ENCODE results near the gene RAB25.
"Not testable (repeated sequence)": the region's sequence is repeated elsewhere in the genome, so short reads cannot be mapped to it uniquely, and the experiment has no call there.

RAB25 gene

DNA sequence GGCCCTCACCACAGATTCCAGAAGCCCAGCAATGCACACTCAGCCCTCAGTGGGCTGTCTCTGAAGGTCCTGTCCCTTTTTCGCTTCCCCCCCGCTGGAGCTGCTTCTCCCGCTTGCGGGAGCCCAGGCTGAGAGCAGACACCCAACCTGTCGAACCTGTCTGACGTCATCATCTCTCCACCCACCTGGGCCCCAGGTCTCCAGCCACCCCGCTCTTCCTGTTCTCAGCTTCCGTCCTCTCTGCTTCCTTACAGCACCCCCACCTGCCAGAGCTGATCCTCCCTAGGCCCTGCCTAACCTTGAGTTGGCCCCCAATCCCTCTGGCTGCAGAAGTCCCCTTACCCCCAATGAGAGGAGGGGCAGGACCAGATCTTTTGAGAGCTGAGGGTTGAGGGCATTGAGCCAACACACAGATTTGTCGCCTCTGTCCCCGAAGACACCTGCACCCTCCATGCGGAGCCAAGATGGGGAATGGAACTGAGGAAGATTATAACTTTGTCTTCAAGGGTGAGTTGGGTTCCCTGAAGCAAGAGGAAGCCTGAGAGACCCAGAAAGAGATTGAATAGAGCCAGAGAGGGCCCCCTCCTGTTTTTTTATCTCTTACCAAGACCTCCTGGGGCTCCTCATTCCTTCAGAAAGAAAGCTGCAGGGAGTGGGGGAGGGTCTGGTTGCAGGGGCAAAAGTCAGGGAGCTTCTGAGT, at the start of gene RAB25:
Gene RAB25, plus strand, starts transcription at position 224 of the 700 bp plus-strand sequence. Its CDS starts 241 bp downstream, at position 465.
- Mint-ChIP-seq H3K9me3 (no peaks in the 10 kb centered on the region), H3K27me3 (ENCODE audit: low read depth) (no peaks in the 10 kb centered on the region), H3K4me1 (ENCODE audit: low read depth) (peaks cover 9% of the 10 kb centered on the region), H3K4me3 (no peak within 1 kb of the TSS), H3K27ac (no peak within 1 kb of the TSS), H3K36me3 (ENCODE audit: low read depth) (peaks cover 5% of the 10 kb centered on the region)

DNA sequence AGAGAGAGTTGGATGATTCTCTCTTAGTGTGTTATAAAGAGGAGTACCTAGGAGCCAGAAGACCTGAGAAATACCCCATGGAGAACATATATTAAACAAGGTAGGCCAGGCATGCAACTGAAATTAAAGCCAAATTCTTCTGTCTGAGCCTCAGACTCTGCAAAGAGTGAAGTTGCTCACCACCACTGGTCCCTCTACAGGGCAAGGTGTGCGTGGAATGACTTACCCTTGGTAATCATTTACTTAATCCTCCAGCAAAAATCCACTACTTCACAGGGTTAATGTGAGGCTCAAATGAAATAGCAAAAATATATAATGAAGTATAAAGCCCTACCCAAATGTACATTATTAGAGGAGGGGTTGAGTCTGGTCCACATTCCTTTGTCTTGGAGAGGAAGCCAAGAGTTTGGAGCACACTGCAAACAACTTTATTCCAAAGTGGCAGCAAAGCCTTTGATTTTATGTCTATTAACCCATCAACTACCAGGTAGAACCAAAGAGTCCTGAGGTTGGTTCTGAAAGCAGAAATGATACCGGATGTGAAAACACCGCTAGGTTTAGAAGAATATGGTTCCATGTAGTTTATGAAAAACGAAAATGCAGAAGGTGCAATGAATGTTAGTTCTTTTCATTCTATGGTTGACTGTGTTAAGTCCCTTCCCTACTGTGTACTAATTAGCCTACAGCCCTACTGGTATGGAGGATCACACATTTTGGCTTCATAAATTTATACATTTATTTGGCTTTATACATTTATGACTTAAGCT, 48.7 kb upstream of the RAB25 start:
- H3K36me3 Mint-ChIP-seq (ENCODE audit: low read depth), result peaks cover 54% of the 10 kb centered on the region
- H3K27me3 Mint-ChIP-seq (ENCODE audit: low read depth), result no peaks in the 10 kb centered on the region
- H3K9me3 Mint-ChIP-seq, result no peaks in the 10 kb centered on the region
- H3K27ac Mint-ChIP-seq, result no peak overlapping the region
- no peak overlapping the region for H3K4me3 Mint-ChIP-seq
- H3K4me1 Mint-ChIP-seq (ENCODE audit: low read depth), result peaks cover 19% of the 10 kb centered on the region

DNA sequence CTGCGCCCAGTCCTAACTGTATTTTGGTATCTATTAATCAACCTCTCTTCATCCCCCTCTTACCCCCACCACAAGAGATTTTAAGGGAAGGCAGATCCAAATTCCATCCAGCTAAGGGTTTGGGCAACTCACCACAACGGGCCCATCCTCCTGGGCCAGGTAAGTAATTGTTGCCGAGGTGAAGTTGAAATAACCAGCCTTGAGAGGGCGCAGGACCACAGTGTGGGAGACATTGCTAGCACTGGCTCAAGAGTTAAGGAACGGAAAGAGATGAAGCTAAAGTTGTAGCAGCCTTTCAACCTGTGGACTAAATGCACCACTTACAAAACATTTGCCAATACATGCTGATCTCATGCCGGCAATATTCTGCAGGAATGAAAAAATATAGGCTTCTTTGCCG, 46.1 kb upstream of the RAB25 start:
- Mint-ChIP-seq H3K27ac (no peak overlapping the region), H3K4me3 (no peak overlapping the region), H3K4me1 (ENCODE audit: low read depth) (peaks cover 24% of the 10 kb centered on the region), H3K36me3 (ENCODE audit: low read depth) (peaks cover 57% of the 10 kb centered on the region), H3K27me3 (ENCODE audit: low read depth) (no peaks in the 10 kb centered on the region), H3K9me3 (no peaks in the 10 kb centered on the region)

DNA sequence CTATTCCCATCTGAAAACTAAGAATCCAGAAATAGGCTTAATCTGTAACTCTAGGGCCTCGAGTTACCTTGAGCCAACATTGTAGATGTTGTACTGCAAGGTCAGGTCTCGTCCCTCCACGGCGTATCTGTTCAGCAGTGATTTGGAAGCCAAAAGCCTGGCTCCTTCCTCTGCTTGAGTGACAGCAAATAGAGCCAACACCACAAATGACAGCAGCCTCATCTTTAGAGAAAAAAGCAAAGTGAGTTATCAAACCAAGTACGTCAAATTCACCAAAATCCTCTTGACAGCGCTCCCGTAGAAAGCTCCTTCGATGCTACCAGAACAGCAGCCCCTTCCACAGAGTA, 41.0 kb upstream of the RAB25 start:
- H3K27me3 Mint-ChIP-seq (ENCODE audit: low read depth), result peaks cover 5% of the 10 kb centered on the region
- H3K4me1 Mint-ChIP-seq (ENCODE audit: low read depth), result peaks cover 22% of the 10 kb centered on the region
- H3K9me3 Mint-ChIP-seq, result no peaks in the 10 kb centered on the region
- H3K27ac Mint-ChIP-seq, result peak overlapping the region; percentile 84
- peak overlapping the region; percentile 91 for H3K4me3 Mint-ChIP-seq
- peaks cover 25% of the 10 kb centered on the region for H3K36me3 Mint-ChIP-seq (ENCODE audit: low read depth)

DNA sequence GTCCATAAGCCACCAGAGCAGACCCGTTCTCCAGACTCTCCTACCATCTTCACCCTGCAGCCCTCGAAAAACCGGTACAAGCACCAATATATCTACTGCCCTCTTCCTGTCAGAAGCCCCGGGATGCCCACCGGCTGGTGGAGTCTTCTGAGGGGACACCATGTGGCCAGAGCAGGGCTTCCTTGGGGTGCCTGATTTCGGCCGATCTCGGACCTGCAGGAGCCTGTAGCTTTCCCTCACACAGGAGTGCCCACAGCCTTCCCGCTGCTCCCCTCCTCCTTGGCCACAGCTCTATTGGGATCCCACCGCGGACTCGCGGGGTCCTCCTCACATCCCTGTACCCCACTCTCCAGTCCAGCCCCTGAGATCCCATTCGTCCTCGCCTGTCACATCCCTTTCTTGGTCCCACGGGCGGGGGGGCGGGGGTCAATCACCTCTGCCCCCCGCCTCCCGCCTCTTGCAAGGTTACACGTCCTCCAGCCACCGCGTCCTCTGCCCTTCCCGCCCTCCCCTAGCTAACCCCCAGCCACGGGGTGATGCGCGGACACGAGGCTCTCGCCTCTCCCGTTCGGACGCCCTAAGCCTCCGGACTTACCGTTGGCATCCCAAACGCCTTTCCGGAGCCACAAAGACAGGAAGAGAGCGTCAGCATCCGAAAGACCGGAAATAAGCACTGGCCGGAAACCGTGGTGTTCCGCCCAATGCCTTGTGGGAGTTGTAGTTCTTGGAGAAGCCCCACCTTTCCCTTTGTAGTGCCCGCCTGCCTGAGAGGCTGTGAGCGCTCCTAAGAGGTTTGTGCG, 40.5 kb upstream of the RAB25 start, which contains the start of gene SSR2:
Gene SSR2, minus strand, starts transcription at position 659 of the 800 bp plus-strand sequence. CDS start 784 bp downstream, outside the sequence.
- Mint-ChIP-seq H3K27ac (peak within 1 kb of the TSS; percentile 94), H3K9me3 (no peaks in the 10 kb centered on the region), H3K27me3 (ENCODE audit: low read depth) (peaks cover 9% of the 10 kb centered on the region), H3K4me1 (ENCODE audit: low read depth) (peaks cover 22% of the 10 kb centered on the region), H3K4me3 (peak within 1 kb of the TSS; percentile 91), H3K36me3 (ENCODE audit: low read depth) (peaks cover 24% of the 10 kb centered on the region)

DNA sequence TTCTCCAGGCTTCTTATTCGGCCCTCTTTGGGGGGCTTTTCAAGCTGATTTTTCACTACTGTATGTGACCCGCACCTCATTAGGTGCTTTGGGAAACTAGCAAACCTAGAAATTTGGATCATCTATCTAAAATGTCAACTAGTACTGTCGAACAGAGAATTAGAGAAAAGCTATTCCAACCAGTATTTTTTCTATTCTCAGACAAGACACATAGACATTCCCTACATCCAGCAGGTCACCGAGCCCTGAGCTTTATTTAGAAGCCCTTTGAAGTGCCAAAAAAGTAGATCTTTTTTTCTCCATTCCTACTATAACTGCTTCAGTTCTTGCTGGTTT, 39.9 kb upstream of the RAB25 start:
- Mint-ChIP-seq H3K27me3 (ENCODE audit: low read depth) (peaks cover 9% of the 10 kb centered on the region), H3K36me3 (ENCODE audit: low read depth) (peaks cover 24% of the 10 kb centered on the region), H3K4me1 (ENCODE audit: low read depth) (peaks cover 25% of the 10 kb centered on the region), H3K27ac (peak overlapping the region; percentile 94), H3K4me3 (peak overlapping the region; percentile 91), H3K9me3 (no peaks in the 10 kb centered on the region)

DNA sequence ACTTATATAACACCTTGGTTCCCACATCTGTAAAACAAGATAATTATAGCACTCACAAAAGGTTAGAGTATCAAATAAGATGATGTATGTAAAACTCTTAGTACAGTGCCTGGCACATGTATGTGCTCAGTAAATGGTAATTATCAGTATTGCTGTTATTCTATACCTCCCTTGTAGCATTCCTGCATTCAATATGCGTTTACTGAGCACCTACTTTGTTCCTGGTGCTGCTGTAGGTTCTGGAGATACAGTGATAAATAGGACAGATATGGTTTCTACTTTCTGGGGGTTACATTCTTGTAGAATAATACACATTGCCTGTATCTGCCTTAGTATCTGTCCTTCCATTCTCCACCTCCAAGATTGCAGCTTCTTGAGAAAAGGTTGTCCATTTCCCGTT, 39.0 kb upstream of the RAB25 start:
- peaks cover 9% of the 10 kb centered on the region for H3K27me3 Mint-ChIP-seq (ENCODE audit: low read depth)
- no peak overlapping the region for H3K27ac Mint-ChIP-seq
- H3K36me3 Mint-ChIP-seq (ENCODE audit: low read depth), result peaks cover 20% of the 10 kb centered on the region
- no peak overlapping the region for H3K4me3 Mint-ChIP-seq
- peaks cover 27% of the 10 kb centered on the region for H3K4me1 Mint-ChIP-seq (ENCODE audit: low read depth)
- no peaks in the 10 kb centered on the region for H3K9me3 Mint-ChIP-seq

DNA sequence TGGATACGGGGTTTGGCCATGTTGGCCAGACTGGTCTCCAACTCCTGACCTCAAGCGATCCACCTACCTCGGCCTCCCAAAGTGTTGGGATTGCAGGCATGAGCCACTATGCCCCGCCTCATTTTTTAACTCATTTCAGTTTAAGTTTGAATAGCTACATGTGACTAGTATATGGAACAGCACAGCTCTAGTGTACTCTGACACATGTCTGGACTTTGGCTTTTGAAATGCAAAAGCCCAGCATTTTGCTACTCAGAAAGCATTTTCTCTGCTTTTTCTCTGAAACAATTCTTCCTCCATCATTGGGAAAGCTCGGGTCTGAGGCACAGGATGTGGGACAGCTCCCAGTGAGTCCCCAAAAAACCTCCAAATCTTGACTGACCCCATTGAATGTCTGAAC, 36.2 kb upstream of the RAB25 start:
- H3K4me3 Mint-ChIP-seq, result no peak overlapping the region
- H3K27ac Mint-ChIP-seq, result no peak overlapping the region
- H3K9me3 Mint-ChIP-seq, result no peaks in the 10 kb centered on the region
- peaks cover 17% of the 10 kb centered on the region for H3K4me1 Mint-ChIP-seq (ENCODE audit: low read depth)
- peaks cover 9% of the 10 kb centered on the region for H3K27me3 Mint-ChIP-seq (ENCODE audit: low read depth)
- peaks cover 5% of the 10 kb centered on the region for H3K36me3 Mint-ChIP-seq (ENCODE audit: low read depth)

DNA sequence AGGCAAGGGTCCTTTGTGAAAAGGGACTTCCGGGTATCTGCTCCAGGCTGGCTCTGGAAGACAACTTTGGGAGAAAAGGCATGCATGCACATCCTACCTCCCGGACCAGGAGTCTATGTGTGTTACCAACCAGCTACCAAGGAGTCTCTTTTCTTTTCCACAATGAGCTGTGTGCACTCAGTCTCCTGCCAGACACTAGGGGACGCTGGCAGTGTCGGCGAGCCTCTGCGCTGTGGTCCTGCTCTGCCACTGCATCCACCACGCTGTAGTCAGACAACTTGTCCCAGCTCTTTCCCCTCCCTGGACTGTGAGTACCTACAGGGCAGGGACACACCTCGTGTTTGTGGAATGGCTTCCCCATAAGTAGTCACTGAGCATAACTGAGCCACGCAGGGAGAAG, 35.1 kb upstream of the RAB25 start:
- Mint-ChIP-seq H3K27ac (no peak overlapping the region), H3K36me3 (ENCODE audit: low read depth) (no peaks in the 10 kb centered on the region), H3K27me3 (ENCODE audit: low read depth) (peaks cover 9% of the 10 kb centered on the region), H3K4me1 (ENCODE audit: low read depth) (peaks cover 13% of the 10 kb centered on the region), H3K4me3 (no peak overlapping the region), H3K9me3 (no peaks in the 10 kb centered on the region)

DNA sequence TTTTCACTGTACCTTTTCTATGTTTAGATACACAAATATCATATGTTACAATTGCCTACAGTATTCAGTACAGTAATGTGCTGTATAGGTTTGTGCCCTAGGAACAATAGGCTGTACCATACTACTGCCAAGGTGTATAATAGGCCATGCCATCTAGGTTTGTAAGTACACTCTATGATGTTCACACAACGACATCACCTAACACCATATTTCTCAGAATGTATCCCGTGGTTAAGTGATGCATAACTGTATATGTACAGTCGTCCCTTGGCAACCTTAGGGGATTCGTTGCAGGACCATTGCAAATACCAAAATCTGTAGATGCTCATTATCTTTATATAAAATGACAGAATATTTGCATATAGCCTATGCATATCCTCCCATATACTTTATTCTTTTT, 34.4 kb upstream of the RAB25 start:
- Mint-ChIP-seq H3K36me3 (ENCODE audit: low read depth) (no peaks in the 10 kb centered on the region), H3K4me3 (no peak overlapping the region), H3K4me1 (ENCODE audit: low read depth) (peaks cover 10% of the 10 kb centered on the region), H3K27ac (no peak overlapping the region), H3K27me3 (ENCODE audit: low read depth) (peaks cover 9% of the 10 kb centered on the region), H3K9me3 (no peaks in the 10 kb centered on the region)

DNA sequence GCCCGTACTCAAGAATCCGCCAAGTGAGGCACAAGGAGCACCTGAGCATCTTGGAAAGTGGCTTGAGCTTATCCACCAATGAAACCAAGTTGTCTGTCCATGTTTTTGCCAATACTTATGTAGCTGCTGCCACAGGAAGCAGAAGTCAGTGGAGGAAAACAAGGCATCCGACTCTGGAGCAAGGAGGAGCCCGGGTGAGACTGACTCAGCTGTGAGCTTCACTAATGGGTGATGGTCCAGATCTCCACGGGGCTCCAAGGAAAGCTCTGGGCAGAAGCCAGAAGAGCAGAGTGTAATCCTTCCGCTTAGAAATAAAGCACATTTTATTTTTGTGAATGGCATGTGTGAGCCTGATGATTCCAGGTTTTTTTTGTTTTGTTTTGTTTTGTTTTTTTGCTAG, 27.9 kb upstream of the RAB25 start:
- Mint-ChIP-seq H3K27ac (no peak overlapping the region), H3K36me3 (ENCODE audit: low read depth) (peaks cover 4% of the 10 kb centered on the region)

DNA sequence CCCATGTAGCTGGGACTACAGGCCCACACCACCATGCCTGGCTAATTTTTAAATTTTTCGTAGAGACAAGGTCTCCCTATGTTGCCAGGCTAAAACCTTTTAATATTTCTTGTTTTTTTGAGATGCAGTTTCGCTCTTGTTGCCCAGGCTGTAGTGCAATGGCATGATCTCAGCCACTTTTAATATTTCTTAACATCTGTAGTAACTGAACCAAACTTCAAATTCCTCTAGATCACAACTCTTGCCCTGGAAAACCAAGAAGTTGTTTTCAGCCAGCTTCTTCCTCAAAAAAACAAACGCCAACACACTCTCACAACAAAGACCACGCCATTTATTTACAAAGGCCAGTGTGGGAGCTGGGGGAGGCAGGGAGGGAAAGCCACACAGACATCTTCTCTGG, 26.0 kb upstream of the RAB25 start:
- not testable (repeated sequence) for H3K9me3 Mint-ChIP-seq; H3K27me3 Mint-ChIP-seq (ENCODE audit: low read depth); H3K27ac Mint-ChIP-seq; H3K4me3 Mint-ChIP-seq; H3K36me3 Mint-ChIP-seq (ENCODE audit: low read depth)
- peaks cover 12% of the 10 kb centered on the region for H3K4me1 Mint-ChIP-seq (ENCODE audit: low read depth)

More for the DNA sequence above, 27.9 kb upstream of the RAB25 start:
- no peaks in the 10 kb centered on the region for H3K27me3 Mint-ChIP-seq (ENCODE audit: low read depth)
- no peak overlapping the region for H3K4me3 Mint-ChIP-seq
- peaks cover 12% of the 10 kb centered on the region for H3K4me1 Mint-ChIP-seq (ENCODE audit: low read depth)
- no peaks in the 10 kb centered on the region for H3K9me3 Mint-ChIP-seq

DNA sequence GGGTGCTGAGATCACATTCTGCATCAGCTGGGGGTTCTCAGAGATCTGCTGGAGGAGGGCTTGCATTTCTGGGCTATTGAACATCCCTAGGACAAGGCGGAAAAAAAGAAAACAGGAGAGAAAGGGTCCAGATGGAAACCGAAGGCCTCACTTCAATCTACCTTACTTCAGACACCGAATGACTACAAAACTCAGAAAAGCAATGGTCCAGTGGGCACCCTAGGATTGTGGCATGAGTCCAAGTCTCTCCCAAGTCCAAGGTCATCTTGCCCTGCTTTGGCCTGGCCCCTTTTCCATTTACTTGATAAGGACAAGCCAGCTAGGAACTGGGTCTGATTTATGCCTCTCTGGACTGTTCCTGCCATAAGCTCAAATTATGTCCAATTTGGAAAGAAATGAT, 18.1 kb upstream of the RAB25 start:
- H3K4me1 Mint-ChIP-seq (ENCODE audit: low read depth), result peaks cover 15% of the 10 kb centered on the region
- H3K9me3 Mint-ChIP-seq, result no peaks in the 10 kb centered on the region
- no peaks in the 10 kb centered on the region for H3K27me3 Mint-ChIP-seq (ENCODE audit: low read depth)
- no peak overlapping the region for H3K27ac Mint-ChIP-seq
- H3K4me3 Mint-ChIP-seq, result no peak overlapping the region
- H3K36me3 Mint-ChIP-seq (ENCODE audit: low read depth), result peaks cover 9% of the 10 kb centered on the region

DNA sequence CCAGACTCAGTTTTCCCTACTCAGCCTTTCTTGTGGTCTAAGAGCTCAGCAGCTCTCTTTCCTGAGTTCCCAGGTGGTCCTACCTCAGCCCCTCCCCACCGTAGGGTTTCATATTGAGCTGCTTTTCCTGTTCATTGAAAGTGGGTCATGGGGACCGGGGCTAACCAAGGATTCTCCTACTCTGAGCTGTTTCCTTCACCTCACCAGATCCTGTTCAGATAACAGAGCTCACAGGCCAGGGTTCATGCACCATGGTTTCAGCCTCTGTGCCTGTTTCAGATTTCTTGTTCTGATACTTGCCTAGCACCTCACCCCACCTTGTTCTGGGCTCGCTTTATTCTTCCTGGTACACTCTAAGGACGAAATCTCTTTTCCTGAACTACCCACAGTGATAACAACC, 15.9 kb upstream of the RAB25 start:
- H3K4me3 Mint-ChIP-seq, result peak overlapping the region; percentile 12
- no peaks in the 10 kb centered on the region for H3K9me3 Mint-ChIP-seq
- peaks cover 15% of the 10 kb centered on the region for H3K36me3 Mint-ChIP-seq (ENCODE audit: low read depth)
- no peaks in the 10 kb centered on the region for H3K27me3 Mint-ChIP-seq (ENCODE audit: low read depth)
- H3K4me1 Mint-ChIP-seq (ENCODE audit: low read depth), result peaks cover 15% of the 10 kb centered on the region
- peak overlapping the region; percentile 43 for H3K27ac Mint-ChIP-seq
